ENCODE results near the gene TTC9. TPM values are rescaled to one million over a fixed set of nuclear protein-coding genes. Genes with fewer than 3 reads are reported as not detected.

TTC9 gene
- total RNA-seq, 1 experiment from 2014 or later: 26.2 TPM

GRCh38 chr14:70594461-70594860 is 47.3 kb upstream of the TTC9 start:
- Mint-ChIP-seq H3K36me3 (peaks cover 55% of the 10 kb centered on the region), H3K27me3 (ENCODE audit: low read depth) (no peaks in the 10 kb centered on the region), H3K27ac (no peak overlapping the region), H3K4me1 (peaks cover 6% of the 10 kb centered on the region), H3K9me3 (no peaks in the 10 kb centered on the region), H3K4me3 (no peak overlapping the region)
- DNase-seq (ENCODE audit: low spot score) (no peak), ATAC-seq (no peak)
- CTCF ChIA-PET: no interaction called here
- POLR2A ChIA-PET: no interaction called here
- TF ChIP-seq E2F4 (CRISPR knock-in tag; IDR thresholded peaks at IDR 0.05; ENCODE audit: borderline replicate concordance, low read depth): no peak
- TF ChIP-seq MXD4 (CRISPR knock-in tag; IDR thresholded peaks at IDR 0.05; ENCODE audit: borderline replicate concordance): no peak
- no peak for TF ChIP-seq JUN (CRISPR knock-in tag; IDR thresholded peaks at IDR 0.05)
- no peak for TF ChIP-seq E2F1 (CRISPR knock-in tag; IDR thresholded peaks at IDR 0.05)
- TF ChIP-seq CTCF (IDR thresholded peaks at IDR 0.05): no peak
- no peak for TF ChIP-seq ZNF425 (CRISPR knock-in tag; conservative IDR thresholded peaks at IDR 0.05)
- no peak for TF ChIP-seq GABPB1 (CRISPR knock-in tag; IDR thresholded peaks at IDR 0.05)
- TF ChIP-seq NFATC4 (CRISPR knock-in tag; IDR thresholded peaks at IDR 0.05): no peak

- no peak overlapping the region for H3K4me3 Mint-ChIP-seq
- H3K4me1 Mint-ChIP-seq: peaks cover 11% of the 10 kb centered on the region
- no peak overlapping the region for H3K27ac Mint-ChIP-seq
- H3K9me3 Mint-ChIP-seq: no peaks in the 10 kb centered on the region
- CTCF ChIA-PET: no interaction called here
- POLR2A ChIA-PET: no interaction called here
- no peaks in the 10 kb centered on the region for H3K27me3 Mint-ChIP-seq (ENCODE audit: low read depth)
- ATAC-seq (no peak), DNase-seq (ENCODE audit: low spot score) (peak; percentile 27)
- peaks cover 50% of the 10 kb centered on the region for H3K36me3 Mint-ChIP-seq
- TF ChIP-seq ZNF532 (CRISPR knock-in tag; IDR thresholded peaks at IDR 0.05; ENCODE audit: borderline replicate concordance): no peak
- TF ChIP-seq ZNF219 (CRISPR knock-in tag; IDR thresholded peaks at IDR 0.05; ENCODE audit: borderline replicate concordance): no peak
- no peak for TF ChIP-seq SMAD4 (CRISPR knock-in tag; IDR thresholded peaks at IDR 0.05)
- TF ChIP-seq HMGXB4 (CRISPR knock-in tag; IDR thresholded peaks at IDR 0.05): no peak
- TF ChIP-seq ZNF281 (CRISPR knock-in tag; IDR thresholded peaks at IDR 0.05): no peak
- no peak for TF ChIP-seq USF2 (CRISPR knock-in tag; IDR thresholded peaks at IDR 0.05)
Observed at GRCh38 chr14:70595443-70596185, 46.1 kb upstream of the TTC9 start.

Data from WTC11 (cell line).